OCI-LY3 (cell line): Measurements from ENCODE around the gene FBXO38.
A peak's percentile ranks its signal among the peaks of the same experiment; 100 is the strongest.

Experiments used
- H2AFZ ChIP-seq: fragments of 200-600, 300-600 bp; shearing (Covaris generic); 2 replicates; pipeline ENCODE4 v1.6.0; 2014; ENCODE audit warnings: antibody characterized with exemption, low read depth, low read length
- H3K27ac ChIP-seq: fragments of 200-600, 300-600 bp; sonication (generic); 2 replicates; pipeline ENCODE4 v1.5.1; 2014; ENCODE audit warnings: mild to moderate bottlenecking, low read length, moderate library complexity, mixed read lengths
- H3K27me3 ChIP-seq: fragments of 200-600, 300-600 bp; sonication (generic); 2 replicates; pipeline ENCODE4 v1.6.1; 2014; ENCODE audit warnings: low read depth, low read length, mixed read lengths
- H3K36me3 ChIP-seq: fragments of 200-600, 300-600 bp; sonication (generic); replicated peaks from 2 replicates; pipeline ENCODE3; 2014; ENCODE audit warnings: low read depth, low read length, mixed read lengths
- H3K4me1 ChIP-seq: fragments of 300-600, 200-600 bp; sonication (generic); 2 replicates; pipeline ENCODE4 v1.6.1; 2014; ENCODE audit warnings: low read length, mixed read lengths
- H3K4me2 ChIP-seq: fragments of 200-600, 300-600 bp; sonication (generic); 2 replicates; pipeline ENCODE4 v1.6.1; 2014; ENCODE audit warnings: low read length, mixed read lengths
- H3K4me3 ChIP-seq: fragments of 300-600, 200-600 bp; sonication (generic); 2 replicates; pipeline ENCODE4 v1.5.1; 2014; ENCODE audit warnings: antibody characterized with exemption, mild to moderate bottlenecking, low read length, moderate library complexity
- H3K79me2 ChIP-seq: fragments of 300-600, 200-600 bp; shearing (Covaris generic); 2 replicates; pipeline ENCODE4 v1.6.1; 2014; ENCODE audit warnings: mild to moderate bottlenecking, low read length, mixed read lengths
- H3K9ac ChIP-seq: fragments of 300-600, 200-600 bp; shearing (Covaris generic); 2 replicates; pipeline ENCODE4 v1.6.0; 2014; ENCODE audit warnings: mild to moderate bottlenecking, low read length, moderate library complexity
- H3K9me3 ChIP-seq: fragments of 200-600, 300-600 bp; shearing (Covaris generic); 2 replicates; pipeline ENCODE4 v1.6.1; 2014; ENCODE audit warnings: low read length, mixed read lengths; ENCODE audit not compliant: insufficient read depth
- H4K20me1 ChIP-seq: fragments of 200-600, 300-600 bp; sonication (generic); 2 replicates; pipeline ENCODE4 v1.6.1; 2016; ENCODE audit warnings: low read length, mixed read lengths; ENCODE audit not compliant: insufficient read depth
- EZH2phosphoT487 ChIP-seq: fragments of 200-600 bp; shearing (Covaris generic); IDR thresholded peaks from 2 replicates; pipeline ENCODE4 v1.6.1; 2018; ENCODE audit warnings: antibody characterized with exemption, mixed run types, low read depth
- TF ChIP-seq, protein P1 (sequence below): fragments of 200-600, 300-600 bp; sonication (generic); IDR thresholded peaks from 2 replicates; pipeline ENCODE4 v1.5.1; 2014; ENCODE audit warnings: antibody characterized with exemption, low read length, low read depth

Gene FBXO38

DNA sequence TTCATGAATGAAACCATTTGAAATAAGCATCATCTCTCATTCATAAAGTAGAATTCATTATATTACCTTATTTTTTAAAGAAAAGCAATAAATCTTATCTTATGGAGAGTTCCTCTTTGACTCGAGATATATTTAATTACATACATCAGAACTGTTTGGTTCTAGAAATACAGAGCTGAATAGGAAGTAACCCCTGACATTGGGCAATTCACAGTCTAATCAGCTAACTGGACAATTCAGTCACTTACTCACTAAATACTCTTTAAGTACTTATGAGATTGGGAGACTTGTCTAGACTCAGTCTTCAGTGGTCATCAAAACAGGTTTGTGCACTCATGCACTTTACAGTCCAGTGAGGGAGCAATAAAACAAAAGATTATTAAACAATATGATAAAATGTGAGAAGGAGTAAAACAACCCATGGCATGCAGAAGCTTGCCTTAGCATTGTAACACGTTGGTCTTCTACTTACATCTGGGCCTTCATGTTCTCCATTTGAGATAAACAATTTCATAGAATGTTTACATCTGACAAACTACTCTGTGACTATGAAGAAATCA lies 11.5 kb upstream of the FBXO38 start:
- TF ChIP-seq, protein P1, sequence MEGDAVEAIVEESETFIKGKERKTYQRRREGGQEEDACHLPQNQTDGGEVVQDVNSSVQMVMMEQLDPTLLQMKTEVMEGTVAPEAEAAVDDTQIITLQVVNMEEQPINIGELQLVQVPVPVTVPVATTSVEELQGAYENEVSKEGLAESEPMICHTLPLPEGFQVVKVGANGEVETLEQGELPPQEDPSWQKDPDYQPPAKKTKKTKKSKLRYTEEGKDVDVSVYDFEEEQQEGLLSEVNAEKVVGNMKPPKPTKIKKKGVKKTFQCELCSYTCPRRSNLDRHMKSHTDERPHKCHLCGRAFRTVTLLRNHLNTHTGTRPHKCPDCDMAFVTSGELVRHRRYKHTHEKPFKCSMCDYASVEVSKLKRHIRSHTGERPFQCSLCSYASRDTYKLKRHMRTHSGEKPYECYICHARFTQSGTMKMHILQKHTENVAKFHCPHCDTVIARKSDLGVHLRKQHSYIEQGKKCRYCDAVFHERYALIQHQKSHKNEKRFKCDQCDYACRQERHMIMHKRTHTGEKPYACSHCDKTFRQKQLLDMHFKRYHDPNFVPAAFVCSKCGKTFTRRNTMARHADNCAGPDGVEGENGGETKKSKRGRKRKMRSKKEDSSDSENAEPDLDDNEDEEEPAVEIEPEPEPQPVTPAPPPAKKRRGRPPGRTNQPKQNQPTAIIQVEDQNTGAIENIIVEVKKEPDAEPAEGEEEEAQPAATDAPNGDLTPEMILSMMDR: no peak
- TF ChIP-seq EZH2phosphoT487: no peak
- H3K27me3 ChIP-seq: no peaks in the 10 kb centered on the region
- no peaks in the 10 kb centered on the region for H3K36me3 ChIP-seq
- no peaks in the 10 kb centered on the region for H3K4me1 ChIP-seq
- H3K9ac ChIP-seq: no peak overlapping the region
- no peaks in the 10 kb centered on the region for H4K20me1 ChIP-seq
- H2AFZ ChIP-seq: no peak overlapping the region
- no peak overlapping the region for H3K27ac ChIP-seq
- H3K4me3 ChIP-seq: no peak overlapping the region
- H3K4me2 ChIP-seq: no peak overlapping the region
- H3K79me2 ChIP-seq: no peaks in the 10 kb centered on the region
- H3K9me3 ChIP-seq: no peaks in the 10 kb centered on the region

DNA sequence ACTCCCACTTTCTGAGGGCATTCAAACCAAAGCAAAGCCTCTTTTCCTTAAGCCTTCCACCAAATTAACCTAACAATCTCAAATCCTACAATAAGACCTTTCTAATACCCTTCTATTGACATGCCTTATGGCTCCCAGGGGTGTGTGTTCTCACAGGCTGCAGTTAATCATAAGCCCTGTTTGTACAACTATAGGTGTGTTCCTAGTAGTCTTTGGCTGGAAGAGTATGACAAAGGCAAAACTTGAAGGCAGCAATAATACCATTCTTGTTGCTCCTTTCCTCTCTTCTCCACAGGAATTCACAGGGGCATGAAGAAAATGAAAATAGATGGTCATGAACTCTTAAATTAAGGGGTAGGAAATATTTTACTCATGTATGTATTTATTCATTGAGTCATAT lies 10.9 kb upstream of the FBXO38 start:
- H3K4me2 ChIP-seq: no peak overlapping the region
- H3K27ac ChIP-seq: no peak overlapping the region

DNA sequence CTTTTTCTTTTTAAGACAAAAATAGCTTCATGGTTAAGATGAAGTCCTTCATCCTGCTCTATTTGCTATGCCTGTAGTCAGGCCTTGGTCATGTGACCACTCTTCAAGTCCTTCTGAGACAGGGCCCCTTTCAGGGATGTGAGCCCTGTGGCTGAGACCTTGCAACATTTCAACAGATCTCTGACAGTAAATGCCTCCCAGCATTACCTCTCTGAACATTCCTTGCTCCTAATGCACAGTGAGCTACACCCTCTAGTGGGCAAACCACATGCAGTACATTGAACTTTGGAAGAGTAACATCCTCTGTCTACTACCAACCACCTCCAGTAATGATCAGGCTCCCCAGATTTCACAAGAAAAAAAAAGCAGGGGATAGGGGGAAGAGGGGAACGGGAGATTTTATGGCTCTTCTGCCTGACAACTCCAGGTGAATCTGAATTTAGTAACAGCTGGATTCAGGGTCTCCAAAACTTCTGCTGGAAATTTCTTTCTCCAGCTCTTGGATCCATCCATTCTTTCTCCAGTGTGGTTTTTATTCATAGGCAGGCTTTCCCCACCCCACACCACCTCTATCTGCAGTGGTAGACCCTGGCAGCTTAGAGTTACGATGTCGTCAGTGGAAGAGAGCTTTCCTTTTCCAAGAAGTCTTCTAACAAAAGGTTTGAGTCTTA lies 8.9 kb upstream of the FBXO38 start:
- Histone ChIP-seq H2AFZ (no peak overlapping the region), H4K20me1 (no peaks in the 10 kb centered on the region), H3K9me3 (peaks cover 13% of the 10 kb centered on the region; the same call in 1 of the 2 replicates), H3K9ac (no peak overlapping the region), H3K4me2 (no peak overlapping the region), H3K27me3 (no peaks in the 10 kb centered on the region), H3K36me3 (peaks cover 6% of the 10 kb centered on the region), H3K27ac (no peak overlapping the region), H3K4me3 (no peak overlapping the region), H3K4me1 (no peaks in the 10 kb centered on the region), H3K79me2 (no peaks in the 10 kb centered on the region)
- TF ChIP-seq, protein P1: peak; percentile 76
- no peak for TF ChIP-seq EZH2phosphoT487

More for the DNA sequence above, 10.9 kb upstream of the FBXO38 start:
- no peaks in the 10 kb centered on the region for H4K20me1 ChIP-seq
- H3K4me1 ChIP-seq: no peaks in the 10 kb centered on the region
- no peak overlapping the region for H3K9ac ChIP-seq
- no peak overlapping the region for H2AFZ ChIP-seq
- no peak overlapping the region for H3K4me3 ChIP-seq
- 0 out of 2 replicates have a peak, but pooled peaks cover 1% of the 10 kb centered on the region for H3K9me3 ChIP-seq
- no peaks in the 10 kb centered on the region for H3K79me2 ChIP-seq
- TF ChIP-seq, protein P1: no peak
- no peak for TF ChIP-seq EZH2phosphoT487
- peaks cover 3% of the 10 kb centered on the region for H3K36me3 ChIP-seq
- H3K27me3 ChIP-seq: no peaks in the 10 kb centered on the region

DNA sequence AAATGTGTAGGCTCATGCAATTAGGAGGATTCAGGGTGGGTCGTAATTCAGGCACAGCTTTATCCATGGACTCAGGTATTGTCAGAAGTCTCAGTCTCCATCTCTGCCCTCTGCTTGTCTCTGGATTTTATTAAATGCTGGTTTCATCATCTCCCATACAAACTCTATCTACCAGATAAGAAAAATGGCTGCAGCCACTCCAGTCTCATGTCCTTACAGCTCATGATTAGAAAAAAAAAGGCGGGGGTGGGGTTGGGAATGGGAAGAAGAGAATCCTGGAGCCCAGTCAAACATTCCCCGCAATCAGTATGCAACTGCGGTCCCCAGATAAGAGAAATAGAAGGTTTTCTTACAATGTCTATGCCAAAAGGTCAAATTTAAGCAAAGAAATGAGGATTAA lies 7.6 kb upstream of the FBXO38 start:
- Histone ChIP-seq H3K36me3 (peaks cover 6% of the 10 kb centered on the region), H3K27ac (no peak overlapping the region), H3K4me3 (no peak overlapping the region), H3K9me3 (peaks cover 13% of the 10 kb centered on the region; the same call in 1 of the 2 replicates), H3K4me2 (no peak overlapping the region), H4K20me1 (no peaks in the 10 kb centered on the region), H3K4me1 (no peaks in the 10 kb centered on the region), H3K79me2 (no peaks in the 10 kb centered on the region), H3K27me3 (no peaks in the 10 kb centered on the region), H3K9ac (no peak overlapping the region), H2AFZ (no peak overlapping the region)
- TF ChIP-seq, protein P1: no peak
- no peak for TF ChIP-seq EZH2phosphoT487
